GM19468 (cell line): Measurements from ENCODE around the gene TRERF1.

Experiments
- ATAC-seq: cut with Tn5 transposase; IDR thresholded peaks from one replicate; pipeline ENCODE4 v1.9.1; 2021; ENCODE audit warnings: mild to moderate bottlenecking, moderate library complexity, moderate number of reproducible peaks; ENCODE audit not compliant: unreplicated experiment; ENCODE audit errors: extremely low read depth

Gene TRERF1

GRCh38 chr6:42293386-42293977 lies 158.2 kb downstream of the TRERF1 start:
- no peak for ATAC-seq

- no peak for ATAC-seq
These were observed 159.6 kb downstream of the TRERF1 start for GRCh38 chr6:42292004-42292740.

GRCh38 chr6:42287756-42288155 lies 164.0 kb downstream of the TRERF1 start:
- ATAC-seq = no peak

- ATAC-seq = no peak
These were observed 170.2 kb downstream of the TRERF1 start for GRCh38 chr6:42281570-42281969.

- ATAC-seq = no peak
These were observed 170.7 kb downstream of the TRERF1 start for GRCh38 chr6:42280966-42281533.

- ATAC-seq = no peak
These were observed 171.6 kb downstream of the TRERF1 start for GRCh38 chr6:42279966-42280629.

- no peak for ATAC-seq
These were observed 172.5 kb downstream of the TRERF1 start for GRCh38 chr6:42279144-42279781.

- ATAC-seq = no peak
These were observed 173.4 kb downstream of the TRERF1 start for GRCh38 chr6:42278131-42278853.

GRCh38 chr6:42276034-42276890 lies 175.5 kb downstream of the TRERF1 start:
- ATAC-seq = no peak

GRCh38 chr6:42275376-42276033 lies 176.2 kb downstream of the TRERF1 start:
- no peak for ATAC-seq

GRCh38 chr6:42274898-42275297 lies 176.8 kb downstream of the TRERF1 start:
- no peak for ATAC-seq

GRCh38 chr6:42271834-42272805 lies 179.6 kb downstream of the TRERF1 start:
- no peak for ATAC-seq

- ATAC-seq = peak; percentile 26
These were observed 181.7 kb downstream of the TRERF1 start for GRCh38 chr6:42269974-42270510.

GRCh38 chr6:42269553-42269952 lies 182.2 kb downstream of the TRERF1 start:
- ATAC-seq = peak; percentile 79

GRCh38 chr6:42268835-42269204 lies 182.9 kb downstream of the TRERF1 start:
- ATAC-seq = no peak

GRCh38 chr6:42268016-42268834 lies 183.5 kb downstream of the TRERF1 start:
- ATAC-seq = no peak
